Bronchial epithelial cell (primary cell): ENCODE results near the gene SLC13A1. TPM values are rescaled to one million over a fixed set of nuclear protein-coding genes. Genes with fewer than 3 reads are reported as not detected.

Experiments used
- DNase-seq: peaks from one replicate; pipeline ENCODE4 v3.0.0-alpha.2; 2010; ENCODE audit warnings: low read depth
- FAIRE-seq: peaks from 2 replicates; lab custom pipeline; 2011; peaks lifted over from hg19 to GRCh38; lab: Jason Lieb, UNC
- H3K27me3 ChIP-seq: 2 replicates; pipeline ENCODE4 v1.5.1; 2011; ENCODE audit warnings: low read length; ENCODE audit not compliant: control insufficient read depth, insufficient read depth
- H3K36me3 ChIP-seq: 2 replicates; pipeline ENCODE4 v1.5.1; 2011; ENCODE audit warnings: low read length; ENCODE audit not compliant: control insufficient read depth, insufficient read depth
- H3K4me3 ChIP-seq: 2 replicates; pipeline ENCODE4 v1.5.1; 2011; ENCODE audit warnings: mild to moderate bottlenecking, low read depth, low read length, control low read depth
- total RNA-seq: library from RNA; depleted of rRNA; stranded (reverse); fragments of >200 nt; gene quantifications from 2 replicates; pipeline ENCODE4 v1.2.1, GENCODE V29; 2014
- TF ChIP-seq, protein P1 (sequence below): IDR thresholded peaks from 2 replicates; pipeline ENCODE4 v1.5.1; 2011; ENCODE audit warnings: mild to moderate bottlenecking, moderate library complexity, low read length, control low read depth, inconsistent platforms; ENCODE audit not compliant: insufficient read depth, severe bottlenecking

SLC13A1 gene
- total RNA-seq, 1 donor from 2014 or later: not detected

DNA sequence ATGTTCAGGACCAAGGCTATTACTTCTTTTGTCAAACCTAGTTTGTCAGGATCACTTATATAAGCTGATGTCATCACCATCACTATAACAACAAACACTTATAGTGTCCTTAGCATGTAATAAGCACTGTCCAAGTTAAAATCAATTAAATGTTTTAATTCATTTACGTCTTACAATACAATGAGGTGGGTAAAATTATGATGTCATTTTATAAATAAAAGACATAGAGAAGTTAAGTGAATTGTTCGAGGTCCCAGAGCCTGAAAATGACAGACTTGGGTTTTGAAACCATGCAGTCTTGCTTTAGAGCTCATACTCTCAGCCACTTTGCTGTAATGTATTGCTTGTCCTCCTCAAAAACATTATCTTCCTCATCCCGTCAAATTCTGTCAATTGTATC lies 48.3 kb downstream of the SLC13A1 start:
- FAIRE-seq: no peak

DNA sequence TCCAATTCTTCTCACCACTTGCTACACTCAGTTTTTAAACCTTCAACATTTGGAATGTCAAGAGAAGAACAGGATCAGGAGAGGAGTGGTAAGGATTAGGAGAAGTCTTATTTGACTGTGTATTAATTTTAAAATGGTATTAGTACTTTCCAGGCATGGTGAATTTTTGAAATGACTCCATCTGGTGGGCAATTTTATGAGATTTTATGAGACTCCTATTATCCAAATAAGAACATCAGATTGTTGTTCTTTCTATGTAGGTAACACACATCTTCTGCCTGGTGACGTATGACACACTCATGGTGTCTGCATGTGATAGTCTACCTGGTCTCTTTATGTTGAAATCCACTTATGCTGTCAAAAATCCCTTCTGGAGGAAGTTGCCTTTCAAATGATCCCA lies 51.0 kb downstream of the SLC13A1 start:
- TF ChIP-seq, protein P1, sequence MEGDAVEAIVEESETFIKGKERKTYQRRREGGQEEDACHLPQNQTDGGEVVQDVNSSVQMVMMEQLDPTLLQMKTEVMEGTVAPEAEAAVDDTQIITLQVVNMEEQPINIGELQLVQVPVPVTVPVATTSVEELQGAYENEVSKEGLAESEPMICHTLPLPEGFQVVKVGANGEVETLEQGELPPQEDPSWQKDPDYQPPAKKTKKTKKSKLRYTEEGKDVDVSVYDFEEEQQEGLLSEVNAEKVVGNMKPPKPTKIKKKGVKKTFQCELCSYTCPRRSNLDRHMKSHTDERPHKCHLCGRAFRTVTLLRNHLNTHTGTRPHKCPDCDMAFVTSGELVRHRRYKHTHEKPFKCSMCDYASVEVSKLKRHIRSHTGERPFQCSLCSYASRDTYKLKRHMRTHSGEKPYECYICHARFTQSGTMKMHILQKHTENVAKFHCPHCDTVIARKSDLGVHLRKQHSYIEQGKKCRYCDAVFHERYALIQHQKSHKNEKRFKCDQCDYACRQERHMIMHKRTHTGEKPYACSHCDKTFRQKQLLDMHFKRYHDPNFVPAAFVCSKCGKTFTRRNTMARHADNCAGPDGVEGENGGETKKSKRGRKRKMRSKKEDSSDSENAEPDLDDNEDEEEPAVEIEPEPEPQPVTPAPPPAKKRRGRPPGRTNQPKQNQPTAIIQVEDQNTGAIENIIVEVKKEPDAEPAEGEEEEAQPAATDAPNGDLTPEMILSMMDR: no peak
- Histone ChIP-seq H3K4me3 (no peak overlapping the region), H3K27me3 (no peaks in the 10 kb centered on the region), H3K36me3 (no peaks in the 10 kb centered on the region)
- FAIRE-seq (no peak), DNase-seq (no peak)

More for the DNA sequence above, 48.3 kb downstream of the SLC13A1 start:
- Histone ChIP-seq H3K36me3 (no peaks in the 10 kb centered on the region), H3K27me3 (no peaks in the 10 kb centered on the region), H3K4me3 (no peak overlapping the region)
- TF ChIP-seq, protein P1: no peak
- DNase-seq: no peak

- Histone ChIP-seq H3K4me3 (no peak overlapping the region), H3K27me3 (no peaks in the 10 kb centered on the region), H3K36me3 (no peaks in the 10 kb centered on the region)
- no peak for FAIRE-seq
- TF ChIP-seq, protein P1: no peak
- no peak for DNase-seq
These were observed 56.3 kb downstream of the SLC13A1 start for GRCh38 chr7:123143252-123144006.

DNA sequence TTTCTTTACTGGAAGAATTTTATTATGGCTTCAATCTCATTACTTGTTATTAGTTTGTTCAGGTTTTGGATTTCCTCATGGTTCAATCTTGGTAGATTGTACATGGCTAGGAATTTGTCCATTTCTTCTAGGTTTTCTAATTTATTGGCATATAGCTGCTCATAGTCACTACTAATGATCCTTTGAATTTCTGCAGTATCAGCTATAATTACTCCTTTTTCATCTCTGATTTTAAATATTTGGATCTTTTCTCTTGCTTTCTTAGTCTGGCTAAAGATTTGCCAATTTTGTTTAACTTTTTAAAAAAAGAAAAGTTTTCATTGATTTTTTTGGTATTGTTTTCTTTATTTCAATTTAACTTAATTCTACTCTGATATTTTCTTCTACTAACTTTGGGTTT lies 59.2 kb downstream of the SLC13A1 start:
- FAIRE-seq (no peak), DNase-seq (no peak)

GRCh38 chr7:123135960-123136359 lies 63.8 kb downstream of the SLC13A1 start:
- TF ChIP-seq, protein P1: no peak
- H3K4me3 ChIP-seq: no peak overlapping the region
- H3K27me3 ChIP-seq: no peaks in the 10 kb centered on the region
- no peaks in the 10 kb centered on the region for H3K36me3 ChIP-seq
- FAIRE-seq (no peak), DNase-seq (no peak)

More for the DNA sequence above, 59.2 kb downstream of the SLC13A1 start:
- Histone ChIP-seq H3K27me3 (no peaks in the 10 kb centered on the region), H3K36me3 (no peaks in the 10 kb centered on the region), H3K4me3 (no peak overlapping the region)
- TF ChIP-seq, protein P1: no peak
